Neural cell (in vitro differentiated cells): ENCODE data around the gene UGT1A1. TPM values are rescaled to one million over a fixed set of nuclear protein-coding genes. Genes with fewer than 3 reads are reported as not detected.

Experiments
- H2AFZ ChIP-seq: fragments of 200-600, 300-800 bp; sonication (generic), shearing (Covaris generic); 2 replicates; pipeline ENCODE4 v1.6.0; 2014; ENCODE audit warnings: low read depth, mild to moderate bottlenecking, antibody characterized with exemption, low read length, moderate library complexity
- H3F3A ChIP-seq: fragments of 200-600 bp; shearing (Covaris generic); 2 replicates; pipeline ENCODE4 v1.6.1; 2016; ENCODE audit warnings: mild to moderate bottlenecking, moderate library complexity, mixed read lengths, antibody characterized with exemption, low read length; ENCODE audit not compliant: insufficient read depth, poor library complexity, severe bottlenecking
- H3K27ac ChIP-seq: fragments of 200-600, 300-800 bp; sonication (generic), shearing (Covaris generic); 2 replicates; pipeline ENCODE4 v1.5.1; 2014; ENCODE audit warnings: mild to moderate bottlenecking, low read length, moderate library complexity
- H3K27me3 ChIP-seq: fragments of 300-800, 200-600 bp; sonication (generic), shearing (Covaris generic); 2 replicates; pipeline ENCODE4 v1.6.0; 2014; ENCODE audit warnings: mild to moderate bottlenecking, low read depth, low read length, moderate library complexity; ENCODE audit not compliant: insufficient read depth
- H3K36me3 ChIP-seq: fragments of 300-800, 200-600 bp; sonication (generic), shearing (Covaris generic); 2 replicates; pipeline ENCODE4 v1.5.1; 2014; ENCODE audit warnings: mild to moderate bottlenecking, antibody characterized with exemption, low read length, moderate library complexity; ENCODE audit not compliant: insufficient read depth
- H3K4me2 ChIP-seq: fragments of 300-800, 200-600 bp; sonication (generic), shearing (Covaris generic); 2 replicates; pipeline ENCODE4 v1.6.0; 2014; ENCODE audit warnings: mild to moderate bottlenecking, low read length
- H3K4me3 ChIP-seq: fragments of 300-800, 200-600 bp; sonication (generic), shearing (Covaris generic); 2 replicates; pipeline ENCODE4 v1.5.1; 2014; ENCODE audit warnings: mild to moderate bottlenecking, low read length, moderate library complexity
- H3K79me2 ChIP-seq: fragments of 200-600 bp; shearing (Covaris generic); replicated peaks from 2 replicates; pipeline ENCODE4 v1.6.0; 2014; ENCODE audit warnings: mild to moderate bottlenecking, low read length, moderate library complexity; ENCODE audit not compliant: insufficient read depth
- H3K9ac ChIP-seq: fragments of 300-800, 200-600 bp; sonication (generic), shearing (Covaris generic); 2 replicates; pipeline ENCODE4 v1.6.1; 2016; ENCODE audit warnings: mild to moderate bottlenecking, low read length, mixed read lengths
- H3K9me2 ChIP-seq: fragments of 200-600 bp; shearing (Covaris generic); 2 replicates; pipeline ENCODE4 v1.6.1; 2016; ENCODE audit warnings: mild to moderate bottlenecking, low read length, mixed read lengths; ENCODE audit not compliant: insufficient read depth
- H3K9me3 ChIP-seq: fragments of 200-600, 300-800 bp; sonication (generic), shearing (Covaris generic); 2 replicates; pipeline ENCODE4 v1.6.1; 2016; ENCODE audit warnings: mild to moderate bottlenecking, mixed run types, low read length, moderate library complexity, mixed read lengths
- H4K20me1 ChIP-seq: fragments of 200-600 bp; shearing (Covaris generic); 2 replicates; pipeline ENCODE4 v1.6.1; 2016; ENCODE audit warnings: mild to moderate bottlenecking, mixed run types; ENCODE audit not compliant: insufficient read depth
- EP300 ChIP-seq: fragments of 450-650 bp; conservative IDR thresholded peaks from 2 replicates; pipeline ENCODE4 v1.6.1; 2014; ENCODE audit warnings: antibody characterized with exemption, mild to moderate bottlenecking, moderate library complexity; ENCODE audit not compliant: poor library complexity, severe bottlenecking
- EZH2 ChIP-seq: fragments of 200-600, 300-800 bp; shearing (Covaris generic), sonication (generic); IDR thresholded peaks from 2 replicates; pipeline ENCODE4 v1.6.1; 2014; ENCODE audit warnings: antibody characterized with exemption, low read length, borderline replicate concordance, mild to moderate bottlenecking; ENCODE audit not compliant: insufficient read depth, poor library complexity, severe bottlenecking
- MXI1 ChIP-seq: fragments of 450-650 bp; conservative IDR thresholded peaks from 2 replicates; pipeline ENCODE4 v1.6.1; 2014; ENCODE audit warnings: antibody characterized with exemption, mild to moderate bottlenecking; ENCODE audit not compliant: poor library complexity, severe bottlenecking
- POLR2AphosphoS5 ChIP-seq: IDR thresholded peaks from 2 replicates; pipeline ENCODE4 v1.6.1; 2012
- RAD21 ChIP-seq: fragments of 450-650 bp; conservative IDR thresholded peaks from 2 replicates; pipeline ENCODE4 v1.6.1; 2014; ENCODE audit warnings: antibody characterized with exemption, mild to moderate bottlenecking, moderate library complexity
- SMC3 ChIP-seq: fragments of 450-650 bp; conservative IDR thresholded peaks from 2 replicates; pipeline ENCODE4 v1.6.1; 2014; ENCODE audit warnings: antibody characterized with exemption, mild to moderate bottlenecking, moderate library complexity; ENCODE audit not compliant: poor library complexity
- TAF1 ChIP-seq: IDR thresholded peaks from 2 replicates; pipeline ENCODE4 v1.6.1; 2012; ENCODE audit warnings: low read depth
- polyA plus RNA-seq: library from polyadenylated mRNA; depleted of rRNA; stranded (reverse); fragments of >200 nt; gene quantifications from 2 replicates; pipeline ENCODE4 v1.2.3, GENCODE V29; 2014
- TF ChIP-seq, protein P1 (sequence below): IDR thresholded peaks from 2 replicates; pipeline ENCODE4 v1.6.1; 2012; ENCODE audit warnings: borderline replicate concordance
- TF ChIP-seq, protein P2 (sequence below): fragments of 450-650 bp; IDR thresholded peaks from 2 replicates; pipeline ENCODE4 v1.5.1; 2014; ENCODE audit warnings: antibody characterized with exemption, mild to moderate bottlenecking, moderate library complexity; ENCODE audit not compliant: poor library complexity, severe bottlenecking

UGT1A1 gene
- polyA plus RNA-seq, 1 donor from 2014 or later, result not detected

- TF ChIP-seq, protein P1, sequence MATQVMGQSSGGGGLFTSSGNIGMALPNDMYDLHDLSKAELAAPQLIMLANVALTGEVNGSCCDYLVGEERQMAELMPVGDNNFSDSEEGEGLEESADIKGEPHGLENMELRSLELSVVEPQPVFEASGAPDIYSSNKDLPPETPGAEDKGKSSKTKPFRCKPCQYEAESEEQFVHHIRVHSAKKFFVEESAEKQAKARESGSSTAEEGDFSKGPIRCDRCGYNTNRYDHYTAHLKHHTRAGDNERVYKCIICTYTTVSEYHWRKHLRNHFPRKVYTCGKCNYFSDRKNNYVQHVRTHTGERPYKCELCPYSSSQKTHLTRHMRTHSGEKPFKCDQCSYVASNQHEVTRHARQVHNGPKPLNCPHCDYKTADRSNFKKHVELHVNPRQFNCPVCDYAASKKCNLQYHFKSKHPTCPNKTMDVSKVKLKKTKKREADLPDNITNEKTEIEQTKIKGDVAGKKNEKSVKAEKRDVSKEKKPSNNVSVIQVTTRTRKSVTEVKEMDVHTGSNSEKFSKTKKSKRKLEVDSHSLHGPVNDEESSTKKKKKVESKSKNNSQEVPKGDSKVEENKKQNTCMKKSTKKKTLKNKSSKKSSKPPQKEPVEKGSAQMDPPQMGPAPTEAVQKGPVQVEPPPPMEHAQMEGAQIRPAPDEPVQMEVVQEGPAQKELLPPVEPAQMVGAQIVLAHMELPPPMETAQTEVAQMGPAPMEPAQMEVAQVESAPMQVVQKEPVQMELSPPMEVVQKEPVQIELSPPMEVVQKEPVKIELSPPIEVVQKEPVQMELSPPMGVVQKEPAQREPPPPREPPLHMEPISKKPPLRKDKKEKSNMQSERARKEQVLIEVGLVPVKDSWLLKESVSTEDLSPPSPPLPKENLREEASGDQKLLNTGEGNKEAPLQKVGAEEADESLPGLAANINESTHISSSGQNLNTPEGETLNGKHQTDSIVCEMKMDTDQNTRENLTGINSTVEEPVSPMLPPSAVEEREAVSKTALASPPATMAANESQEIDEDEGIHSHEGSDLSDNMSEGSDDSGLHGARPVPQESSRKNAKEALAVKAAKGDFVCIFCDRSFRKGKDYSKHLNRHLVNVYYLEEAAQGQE, result no peak
- Histone ChIP-seq H4K20me1 (no peaks in the 10 kb centered on the region), H3K36me3 (no peaks in the 10 kb centered on the region)
These were observed 19.2 kb upstream of the UGT1A1 start for GRCh38 chr2:233740870-233741269.

DNA sequence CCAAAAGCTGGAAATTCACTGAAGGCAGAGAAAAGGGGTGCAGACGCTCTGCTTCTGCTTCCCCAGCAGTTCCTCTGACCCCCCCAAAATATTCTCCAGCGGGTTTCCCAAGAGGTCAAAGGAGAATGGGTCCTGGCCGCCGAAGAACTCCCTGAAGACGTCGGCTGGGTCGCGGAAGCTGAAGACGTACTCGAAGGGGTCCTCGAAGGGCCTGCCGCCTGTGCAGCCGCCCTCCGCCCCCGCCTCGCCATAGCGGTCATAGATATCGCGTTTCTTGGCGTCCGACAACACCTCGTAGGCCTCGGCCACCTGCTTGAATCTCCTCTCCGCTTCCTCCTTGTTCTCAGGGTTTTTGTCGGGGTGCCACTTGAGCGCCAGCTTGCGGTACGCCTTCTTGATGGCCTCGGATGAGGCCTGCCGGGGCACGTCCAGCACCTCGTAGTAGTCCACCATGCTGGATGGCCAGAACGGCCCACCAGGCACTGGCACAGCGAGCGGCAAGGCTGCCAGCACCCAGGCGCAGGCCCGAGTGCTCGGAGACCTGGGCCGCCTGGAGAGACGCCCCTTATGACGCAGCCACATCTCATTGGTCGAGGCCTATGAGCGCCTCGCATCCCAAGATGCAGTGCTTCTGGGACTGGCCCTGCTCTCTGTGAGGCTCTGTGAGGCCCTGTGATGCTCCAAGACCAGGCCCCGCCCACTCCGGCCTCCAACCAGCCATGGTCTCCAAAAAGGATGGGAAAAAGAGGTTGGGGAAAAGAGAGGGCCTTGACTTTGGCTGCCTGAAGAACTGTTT is 16.4 kb upstream of the UGT1A1 start:
- no peak overlapping the region for H3K4me2 ChIP-seq
- no peaks in the 10 kb centered on the region for H3K9me3 ChIP-seq
- TF ChIP-seq POLR2AphosphoS5 (no peak), MXI1 (no peak), SMC3 (no peak), TAF1 (no peak), EP300 (no peak), EZH2 (no peak), RAD21 (no peak)
- TF ChIP-seq, protein P2, sequence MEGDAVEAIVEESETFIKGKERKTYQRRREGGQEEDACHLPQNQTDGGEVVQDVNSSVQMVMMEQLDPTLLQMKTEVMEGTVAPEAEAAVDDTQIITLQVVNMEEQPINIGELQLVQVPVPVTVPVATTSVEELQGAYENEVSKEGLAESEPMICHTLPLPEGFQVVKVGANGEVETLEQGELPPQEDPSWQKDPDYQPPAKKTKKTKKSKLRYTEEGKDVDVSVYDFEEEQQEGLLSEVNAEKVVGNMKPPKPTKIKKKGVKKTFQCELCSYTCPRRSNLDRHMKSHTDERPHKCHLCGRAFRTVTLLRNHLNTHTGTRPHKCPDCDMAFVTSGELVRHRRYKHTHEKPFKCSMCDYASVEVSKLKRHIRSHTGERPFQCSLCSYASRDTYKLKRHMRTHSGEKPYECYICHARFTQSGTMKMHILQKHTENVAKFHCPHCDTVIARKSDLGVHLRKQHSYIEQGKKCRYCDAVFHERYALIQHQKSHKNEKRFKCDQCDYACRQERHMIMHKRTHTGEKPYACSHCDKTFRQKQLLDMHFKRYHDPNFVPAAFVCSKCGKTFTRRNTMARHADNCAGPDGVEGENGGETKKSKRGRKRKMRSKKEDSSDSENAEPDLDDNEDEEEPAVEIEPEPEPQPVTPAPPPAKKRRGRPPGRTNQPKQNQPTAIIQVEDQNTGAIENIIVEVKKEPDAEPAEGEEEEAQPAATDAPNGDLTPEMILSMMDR, result no peak
- TF ChIP-seq, protein P1, result no peak
- no peaks in the 10 kb centered on the region for H3K9me2 ChIP-seq
- no peaks in the 10 kb centered on the region for H3K36me3 ChIP-seq
- no peaks in the 10 kb centered on the region for H4K20me1 ChIP-seq
- no peaks in the 10 kb centered on the region for H3K79me2 ChIP-seq
- H3F3A ChIP-seq, result no peaks in the 10 kb centered on the region
- H3K27ac ChIP-seq, result no peak overlapping the region
- no peaks in the 10 kb centered on the region for H3K27me3 ChIP-seq
- no peak overlapping the region for H2AFZ ChIP-seq
- no peak overlapping the region for H3K9ac ChIP-seq
- no peak overlapping the region for H3K4me3 ChIP-seq

More at GRCh38 chr2:233740870-233741269, 19.2 kb upstream of the UGT1A1 start:
- Histone ChIP-seq H3F3A (no peaks in the 10 kb centered on the region), H3K27ac (no peak overlapping the region), H3K9ac (no peak overlapping the region), H3K9me2 (no peaks in the 10 kb centered on the region), H3K4me2 (no peak overlapping the region), H3K27me3 (no peaks in the 10 kb centered on the region), H3K79me2 (no peaks in the 10 kb centered on the region), H3K9me3 (no peaks in the 10 kb centered on the region), H2AFZ (no peak overlapping the region), H3K4me3 (no peak overlapping the region)
